ENCODE results near the gene VMO1. TPM values are rescaled to one million over a fixed set of nuclear protein-coding genes. Genes with fewer than 3 reads are reported as not detected.

The VMO1 gene
- total RNA-seq, 1 donor from 2014 or later, result not detected

- H3K4me3 ChIP-seq (ENCODE audit: low read depth, low read length), result no peak overlapping the region
- TF ChIP-seq CTCF (conservative IDR thresholded peaks at IDR 0.05; ENCODE audit: low read depth, low read length), result no peak
Observed at GRCh38 chr17:4759776-4760236, 26.4 kb downstream of the VMO1 start.

GRCh38 chr17:4753392-4753791, 32.8 kb downstream of the VMO1 start:
- DNase-seq (ENCODE audit: low read depth), result no peak
- no peak for TF ChIP-seq CTCF (conservative IDR thresholded peaks at IDR 0.05; ENCODE audit: low read depth, low read length)
- H3K4me3 ChIP-seq (ENCODE audit: low read depth, low read length), result no peak overlapping the region

More at GRCh38 chr17:4759776-4760236, 26.4 kb downstream of the VMO1 start:
- DNase-seq (ENCODE audit: low read depth), result no peak

GRCh38 chr17:4751932-4752331, 34.2 kb downstream of the VMO1 start:
- H3K4me3 ChIP-seq (ENCODE audit: low read depth, low read length), result no peak overlapping the region
- TF ChIP-seq CTCF (conservative IDR thresholded peaks at IDR 0.05; ENCODE audit: low read depth, low read length), result no peak
- no peak for DNase-seq (ENCODE audit: low read depth)

GRCh38 chr17:4750606-4751005, 35.6 kb downstream of the VMO1 start:
- DNase-seq (ENCODE audit: low read depth), result no peak
- TF ChIP-seq CTCF (conservative IDR thresholded peaks at IDR 0.05; ENCODE audit: low read depth, low read length), result no peak
- no peak overlapping the region for H3K4me3 ChIP-seq (ENCODE audit: low read depth, low read length)

GRCh38 chr17:4748686-4749085, 37.5 kb downstream of the VMO1 start:
- H3K4me3 ChIP-seq (ENCODE audit: low read depth, low read length), result no peak overlapping the region
- DNase-seq (ENCODE audit: low read depth), result no peak
- no peak for TF ChIP-seq CTCF (conservative IDR thresholded peaks at IDR 0.05; ENCODE audit: low read depth, low read length)

- TF ChIP-seq CTCF (conservative IDR thresholded peaks at IDR 0.05; ENCODE audit: low read depth, low read length), result no peak
- DNase-seq (ENCODE audit: low read depth), result no peak
- no peak overlapping the region for H3K4me3 ChIP-seq (ENCODE audit: low read depth, low read length)
Observed at GRCh38 chr17:4747847-4748246, 38.3 kb downstream of the VMO1 start.

Data from epithelial cell of proximal tubule (primary cell).